GM12878 (cell line): ENCODE data around the gene GXYLT1. TPM values are rescaled to one million over a fixed set of nuclear protein-coding genes. Genes with fewer than 3 reads are reported as not detected.

Experiments used
- ATAC-seq: fragments of 200-7000 bp; cut with Tn5 transposase; 3 replicates; pipeline ENCODE4 v1.9.1; 2020; ENCODE audit warnings: mild to moderate bottlenecking, moderate library complexity
- BruUV-seq: library from RNA; stranded (reverse); fragments of 400-500 nt; replicated peaks from 2 replicates; lab custom pipeline; 2021; lab: Mats Ljungman, UMichigan
- CTCF ChIA-PET: fragments of 300-600 bp; sonication (Branson Sonifier 250); formaldehyde crosslinking; extraction: SDS; loops from one replicate; lab custom pipeline; 2021; ENCODE audit warnings: inconsistent platforms; lab: Yijun Ruan, JAX
- POLR2A ChIA-PET: fragments of 350-600 bp; formaldehyde crosslinking; extraction: SDS; loops from one replicate; lab custom pipeline; 2021; ENCODE audit warnings: inconsistent platforms; lab: Charles Lee
- RAD21 ChIA-PET: fragments of 300-600 bp; sonication (Branson Sonifier 250); formaldehyde crosslinking; loops from one replicate; lab custom pipeline; 2023; ENCODE audit warnings: antibody characterized with exemption; ENCODE audit not compliant: unreplicated experiment; lab: Charles Lee
- SMC1A ChIA-PET: fragments of 300-600 bp; sonication (Branson Sonifier 250); formaldehyde crosslinking; loops from one replicate; lab custom pipeline; 2023; ENCODE audit not compliant: unreplicated experiment, uncharacterized antibody; lab: Charles Lee
- DNase-seq: peaks from one replicate; pipeline ENCODE4 v3.0.0-alpha.2; 2011; ENCODE audit warnings: low read depth, low spot score
- FAIRE-seq: peaks from 3 replicates; lab custom pipeline; 2011; peaks lifted over from hg19 to GRCh38; lab: Jason Lieb, UNC
- H2AFZ ChIP-seq: 2 replicates; pipeline ENCODE4 v1.6.0; 2011; ENCODE audit warnings: low read depth, low read length, control low read depth; ENCODE audit not compliant: control insufficient read depth
- H3K27ac ChIP-seq: 2 replicates; pipeline ENCODE4 v1.5.1; 2011; ENCODE audit warnings: control low read depth; ENCODE audit not compliant: control insufficient read depth, insufficient read depth
- H3K27me3 ChIP-seq, 2 experiments: replicated peaks in 1 of 2; 2 replicates each; pipeline versions ENCODE4 v1.6.0 to v1.6.1; 2011; ENCODE audit warnings: low read length in 1 of 2; ENCODE audit not compliant: control insufficient read depth in 2 of 2, insufficient read depth in 2 of 2
- H3K36me3 ChIP-seq, 2 experiments: 2 replicates each; pipeline ENCODE4 v1.5.1; 2011; ENCODE audit warnings: low read length in 1 of 2; ENCODE audit not compliant: control insufficient read depth in 2 of 2, insufficient read depth in 2 of 2
- H3K4me1 ChIP-seq: 2 replicates; pipeline ENCODE4 v1.6.1; 2011; ENCODE audit warnings: mild to moderate bottlenecking, low read length, moderate library complexity, mixed read lengths; ENCODE audit not compliant: control insufficient read depth, insufficient read depth
- H3K4me2 ChIP-seq: 2 replicates; pipeline ENCODE4 v1.6.0; 2011; ENCODE audit warnings: control low read depth; ENCODE audit not compliant: control insufficient read depth, insufficient read depth
- H3K4me3 ChIP-seq: fragments of 200-600 bp; sonication (generic); 2 replicates; pipeline ENCODE4 v1.5.1; 2016
- H3K79me2 ChIP-seq: 2 replicates; pipeline ENCODE4 v1.6.0; 2011; ENCODE audit warnings: low read length; ENCODE audit not compliant: control insufficient read depth, insufficient read depth
- H3K9ac ChIP-seq: 2 replicates; pipeline ENCODE4 v1.8.0; 2011; ENCODE audit warnings: low read length, control low read depth, mixed read lengths; ENCODE audit not compliant: control insufficient read depth, insufficient read depth
- H3K9me3 ChIP-seq: replicated peaks from 3 replicates; pipeline ENCODE4 v1.5.1; 2011; ENCODE audit warnings: mild to moderate bottlenecking, low read length; ENCODE audit not compliant: control insufficient read depth, insufficient read depth
- H4K20me1 ChIP-seq: 2 replicates; pipeline ENCODE4 v1.6.0; 2011; ENCODE audit not compliant: control insufficient read depth, insufficient read depth
- ATF7 ChIP-seq: fragments of 450-650 bp; IDR thresholded peaks from 2 replicates; pipeline ENCODE4 v1.6.1; 2016; ENCODE audit warnings: low read depth, mild to moderate bottlenecking
- BCL11A ChIP-seq: IDR thresholded peaks from 2 replicates; pipeline ENCODE4 v1.6.1; 2011; ENCODE audit warnings: low read depth, low read length
- EP300 ChIP-seq, 2 experiments: fragments of 150-350 bp in 1 of 2; IDR thresholded peaks; 2 replicates each; pipeline ENCODE4 v1.6.1; 2011 to 2012; ENCODE audit warnings: low read depth in 2 of 2, low read length in 2 of 2, borderline replicate concordance in 1 of 2, improper control_type of control experiment in 1 of 2, inconsistent platforms in 1 of 2; ENCODE audit not compliant: control insufficient read depth in 1 of 2
- PAX8 ChIP-seq: fragments of 450-650 bp; IDR thresholded peaks from 2 replicates; pipeline ENCODE4 v1.6.1; 2017; ENCODE audit warnings: mild to moderate bottlenecking, moderate library complexity
- POLR2AphosphoS2 ChIP-seq: IDR thresholded peaks from 2 replicates; pipeline ENCODE4 v1.6.1; 2011; ENCODE audit warnings: low read depth, mild to moderate bottlenecking, low read length, improper control_type of control experiment, moderate library complexity
- USF1 ChIP-seq: IDR thresholded peaks from 2 replicates; pipeline ENCODE4 v1.6.1; 2011; ENCODE audit warnings: borderline replicate concordance, low read depth, mild to moderate bottlenecking, moderate library complexity, mixed read lengths, low read length; ENCODE audit not compliant: insufficient read depth; ENCODE audit errors: extremely low read length
- WGBS: methylation state at CpG from one replicate; pipeline ENCODE4 v1.1.6; 2016; ENCODE audit warnings: low lambda C conversion rate; ENCODE audit not compliant: insufficient replicate concordance, insufficient coverage; ENCODE audit errors: missing lambda C conversion rate; 5-methylcytosine and 5-hydroxymethylcytosine counted together
- in situ Hi-C: fragments of 300-500 bp; cut with MboI; formaldehyde crosslinking; loops from 9 replicates; pipeline ENCODE4 v1.14.3; 2018; ENCODE audit warnings: mixed read lengths
- intact Hi-C: fragments of 100-400 bp; cut with micrococcal nuclease; formaldehyde crosslinking; loops from one replicate; pipeline ENCODE4 v1.14.2; 2022; ENCODE audit not compliant: unreplicated experiment
- polyA plus RNA-seq, 11 experiments: library from polyadenylated mRNA; depleted of rRNA in 4 of 11; unstranded in 6 of 11; stranded (reverse) in 5 of 11; fragments of >200 nt; fragmentation: Nextera tagmentation in 4 of 11; fragmentation: Illumina TruSeq in 1 of 11; extraction: Ambion mirVana in 4 of 11; extraction: Trizol in 1 of 11; gene quantifications; 1 replicate in 1 of 11; 2 replicates in 10 of 11; pipeline versions ENCODE4 v1.2.1 to v1.2.3, GENCODE V29; 2011 to 2016; ENCODE audit warnings: inconsistent platforms in 2 of 11, missing spikeins in 2 of 11, low read depth in 1 of 11
- total RNA-seq, 4 experiments: library from RNA; depleted of rRNA in 3 of 4; stranded (reverse); fragments of >200 nt in 3 of 4; fragmentation: Illumina TruSeq in 1 of 4; extraction: Trizol in 1 of 4; gene quantifications; 2 replicates each; pipeline versions ENCODE4 v1.2.1 to v1.2.3, GENCODE V29; 2013 to 2021

GXYLT1 gene
- total and polyA plus RNA-seq, 10 of the 15 experiments (the other 5 are each of a cell fraction or from before 2014, with no cell fraction given), result 2.3 to 14.9 (median 8.9) TPM

- ATAC-seq (no peak), FAIRE-seq (no peak), DNase-seq (no peak)
- ChIA-PET SMC1A (no interaction called here), POLR2A (no interaction called here), RAD21 (no interaction called here), CTCF (no interaction called here)
- H4K20me1 ChIP-seq, result no peaks in the 10 kb centered on the region
- H3K9ac ChIP-seq, result no peak overlapping the region
- TF ChIP-seq EP300 (IDR thresholded peaks at IDR 0.05; ENCODE audit: borderline replicate concordance in 1 of 2, control insufficient read depth in 1 of 2, low read depth in 2 of 2, low read length in 2 of 2), result no peak
- no peak for TF ChIP-seq ATF7
- TF ChIP-seq USF1, result no peak
- no peak for TF ChIP-seq POLR2AphosphoS2
- intact Hi-C loops, result no loop called here
- no peaks in the 10 kb centered on the region for H3K79me2 ChIP-seq
- H2AFZ ChIP-seq, result no peak overlapping the region
- no peaks in the 10 kb centered on the region for H3K27me3 ChIP-seq
- H3K36me3 ChIP-seq, result peaks cover 0 to 14% of the 10 kb centered on the region in 2 experiments; a peak in 3 of 4 replicates
- no TSS peak for BruUV-seq
- H3K4me3 ChIP-seq, result no peak overlapping the region
- H3K27ac ChIP-seq, result no peak overlapping the region
- 96% methylated on average over 1 of the region's 1 CpG for WGBS
- in situ Hi-C loops, result no loop called here
- no peaks in the 10 kb centered on the region; the same call in 1 of the 3 replicates for H3K9me3 ChIP-seq
- H3K4me2 ChIP-seq, result no peak overlapping the region
- no peaks in the 10 kb centered on the region for H3K4me1 ChIP-seq
These were observed 30.3 kb upstream of the GXYLT1 start for GRCh38 chr12:42174978-42175377.

- in situ Hi-C loops, result no loop called here
- Histone ChIP-seq H3K9ac (no peak overlapping the region), H3K9me3 (no peaks in the 10 kb centered on the region; the same call in 1 of the 3 replicates), H2AFZ (no peak overlapping the region), H3K4me1 (no peaks in the 10 kb centered on the region), H3K27ac (no peak overlapping the region), H3K4me2 (no peak overlapping the region), H3K27me3 (no peaks in the 10 kb centered on the region), H4K20me1 (no peaks in the 10 kb centered on the region), H3K4me3 (no peak overlapping the region), H3K79me2 (no peaks in the 10 kb centered on the region), H3K36me3 (peaks cover 0 to 10% of the 10 kb centered on the region in 2 experiments; a peak in 2 of 4 replicates)
- ChIA-PET POLR2A (no interaction called here), SMC1A (interaction anchor here (1.3 kb wide), 1 partner anchor 13 kb away, joined by 3 read pairs; no protein-coding TSS in a partner anchor), RAD21 (no interaction called here), CTCF (no interaction called here)
- no peak for DNase-seq
- ATAC-seq, result no peak
- FAIRE-seq, result no peak
- intact Hi-C loops, result no loop called here
- no peak for TF ChIP-seq PAX8
- TF ChIP-seq BCL11A, result no peak
- no TSS peak for BruUV-seq
These were observed 29.4 kb upstream of the GXYLT1 start for GRCh38 chr12:42173961-42174521.
